Measurements from ENCODE around the gene NTRK1. TPM values are rescaled to one million over a fixed set of nuclear protein-coding genes. Genes with fewer than 3 reads are reported as not detected.

The NTRK1 gene
- total RNA-seq, 2 donors from 2014 or later, result 2.1 to 2.5 TPM

GRCh38 chr1:156892190-156893047, 31.8 kb downstream of the NTRK1 start:
- intact Hi-C loops (cut with DNase I), result loop anchor here (2.0 to 5.0 kb wide), 3 partner anchors 28 to 55 kb away; partner anchors contain the start of gene LRRC71 (in 1 of the 2)

GRCh38 chr1:156893048-156893953, 32.6 kb downstream of the NTRK1 start, which contains the start of gene PEAR1:
PEAR1 (plus strand) TSS chr1:156893718; CDS start chr1:156903927, 10,209 bp downstream.
- peak; percentile 30 to 42 for ATAC-seq
- intact Hi-C loops (cut with DNase I), result loop anchor here (2.0 to 5.0 kb wide), 3 partner anchors 28 to 56 kb away; partner anchors contain the start of gene LRRC71 (in 1 of the 2)
- DNase-seq, result peak; percentile 79

More at GRCh38 chr1:156892190-156893047, 31.8 kb downstream of the NTRK1 start:
- peak; percentile 85 to 88 for ATAC-seq
- DNase-seq, result peak; percentile 96

GRCh38 chr1:156894001-156894400, 33.3 kb downstream of the NTRK1 start:
- no peak for DNase-seq
- ATAC-seq, result no peak
- intact Hi-C loops (cut with DNase I), result loop anchor here (5.0 kb wide), 2 partner anchors 33 to 57 kb away; no protein-coding TSS in a partner anchor

GRCh38 chr1:156894711-156895454, 34.2 kb downstream of the NTRK1 start:
- ATAC-seq, result peak; percentile 8 to 24
- intact Hi-C loops (cut with DNase I), result loop anchor here (5.0 kb wide), 2 partner anchors 32 to 58 kb away; no protein-coding TSS in a partner anchor
- peak; percentile 63 for DNase-seq

- intact Hi-C loops (cut with DNase I), result no loop called here
- no peak for DNase-seq
- no peak for ATAC-seq
Measured at GRCh38 chr1:156895455-156895812, 34.8 kb downstream of the NTRK1 start.

- intact Hi-C loops (cut with DNase I), result no loop called here
- DNase-seq, result no peak
- no peak for ATAC-seq
Measured at GRCh38 chr1:156895927-156896326, 35.3 kb downstream of the NTRK1 start.

- ATAC-seq (peak in 1 of 2 donors; percentile 36), DNase-seq (peak; percentile 65)
- intact Hi-C loops (cut with DNase I), result no loop called here
Measured at GRCh38 chr1:156896490-156897033, 35.9 kb downstream of the NTRK1 start.

GRCh38 chr1:156897078-156897825, 36.6 kb downstream of the NTRK1 start:
- DNase-seq, result no peak
- ATAC-seq, result peak in 1 of 2 donors; percentile 3
- intact Hi-C loops (cut with DNase I), result no loop called here

- DNase-seq (peak; percentile 75), ATAC-seq (peak; percentile 25 to 28)
- intact Hi-C loops (cut with DNase I), result no loop called here
Measured at GRCh38 chr1:156898161-156898566, 37.5 kb downstream of the NTRK1 start.

- ATAC-seq (no peak), DNase-seq (no peak)
- intact Hi-C loops (cut with DNase I), result no loop called here
Measured at GRCh38 chr1:156898971-156899664, 38.5 kb downstream of the NTRK1 start.

- intact Hi-C loops (cut with DNase I), result no loop called here
- ATAC-seq, result no peak
- DNase-seq, result no peak
Measured at GRCh38 chr1:156899956-156900718, 39.5 kb downstream of the NTRK1 start.

- intact Hi-C loops (cut with DNase I), result no loop called here
- DNase-seq, result no peak
- no peak for ATAC-seq
Measured at GRCh38 chr1:156900896-156901589, 40.4 kb downstream of the NTRK1 start.

GRCh38 chr1:156901590-156901900, 40.9 kb downstream of the NTRK1 start:
- no peak for ATAC-seq
- no peak for DNase-seq
- intact Hi-C loops (cut with DNase I), result no loop called here

- intact Hi-C loops (cut with DNase I), result no loop called here
- no peak for ATAC-seq
- DNase-seq, result no peak
Measured at GRCh38 chr1:156901966-156902915, 41.6 kb downstream of the NTRK1 start.
